GM12892 (cell line): Measurements from ENCODE around the gene CLSTN2.

Experiments
- POLR2A ChIP-seq: IDR thresholded peaks from 2 replicates; pipeline ENCODE4 v1.6.1; 2011; ENCODE audit warnings: low read depth, low read length, control low read depth
- POLR2AphosphoS5 ChIP-seq: IDR thresholded peaks from 2 replicates; pipeline ENCODE4 v1.6.1; 2011; ENCODE audit warnings: low read depth, low read length, control low read depth
- TAF1 ChIP-seq: IDR thresholded peaks from 2 replicates; pipeline ENCODE4 v1.6.1; 2011; ENCODE audit warnings: low read depth, mild to moderate bottlenecking, control low read depth, low read length, borderline replicate concordance

GRCh38 chr3:140205598-140205997, 270.6 kb downstream of the CLSTN2 start:
- no peak for TF ChIP-seq POLR2A
- no peak for TF ChIP-seq TAF1
- TF ChIP-seq POLR2AphosphoS5: no peak
